ENCODE results near the gene NDUFA13. TPM values are rescaled to one million over a fixed set of nuclear protein-coding genes. Genes with fewer than 3 reads are reported as not detected.

NDUFA13 gene
- total RNA-seq, 1 donor from 2014 or later = 218 TPM

GRCh38 chr19:19529783-19530422 lies 13.9 kb downstream of the NDUFA13 start:
- Histone ChIP-seq H3K4me3 (no peak overlapping the region), H3K27ac (no peak overlapping the region), H3K4me1 (peaks cover 6% of the 10 kb centered on the region), H3K9me3 (no peaks in the 10 kb centered on the region), H3K27me3 (ENCODE audit: low read depth) (no peaks in the 10 kb centered on the region), H3K36me3 (peaks cover 40% of the 10 kb centered on the region)
- intact Hi-C loops (cut with DNase I) = no loop called here
- TF ChIP-seq, protein P1, sequence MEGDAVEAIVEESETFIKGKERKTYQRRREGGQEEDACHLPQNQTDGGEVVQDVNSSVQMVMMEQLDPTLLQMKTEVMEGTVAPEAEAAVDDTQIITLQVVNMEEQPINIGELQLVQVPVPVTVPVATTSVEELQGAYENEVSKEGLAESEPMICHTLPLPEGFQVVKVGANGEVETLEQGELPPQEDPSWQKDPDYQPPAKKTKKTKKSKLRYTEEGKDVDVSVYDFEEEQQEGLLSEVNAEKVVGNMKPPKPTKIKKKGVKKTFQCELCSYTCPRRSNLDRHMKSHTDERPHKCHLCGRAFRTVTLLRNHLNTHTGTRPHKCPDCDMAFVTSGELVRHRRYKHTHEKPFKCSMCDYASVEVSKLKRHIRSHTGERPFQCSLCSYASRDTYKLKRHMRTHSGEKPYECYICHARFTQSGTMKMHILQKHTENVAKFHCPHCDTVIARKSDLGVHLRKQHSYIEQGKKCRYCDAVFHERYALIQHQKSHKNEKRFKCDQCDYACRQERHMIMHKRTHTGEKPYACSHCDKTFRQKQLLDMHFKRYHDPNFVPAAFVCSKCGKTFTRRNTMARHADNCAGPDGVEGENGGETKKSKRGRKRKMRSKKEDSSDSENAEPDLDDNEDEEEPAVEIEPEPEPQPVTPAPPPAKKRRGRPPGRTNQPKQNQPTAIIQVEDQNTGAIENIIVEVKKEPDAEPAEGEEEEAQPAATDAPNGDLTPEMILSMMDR (IDR thresholded peaks at IDR 0.05) = no peak
- no peak for ATAC-seq
- DNase-seq = no peak

- peaks cover 6% of the 10 kb centered on the region for H3K4me1 ChIP-seq
- intact Hi-C loops (cut with DNase I) = no loop called here
- no peak overlapping the region for H3K27ac ChIP-seq
- H3K4me3 ChIP-seq = no peak overlapping the region
- TF ChIP-seq, protein P1 (IDR thresholded peaks at IDR 0.05) = no peak
- H3K27me3 ChIP-seq (ENCODE audit: low read depth) = no peaks in the 10 kb centered on the region
- ATAC-seq (no peak), DNase-seq (no peak)
- H3K36me3 ChIP-seq = peaks cover 38% of the 10 kb centered on the region
- no peaks in the 10 kb centered on the region for H3K9me3 ChIP-seq
These were observed 14.4 kb downstream of the NDUFA13 start for GRCh38 chr19:19530423-19530804.

- Histone ChIP-seq H3K4me3 (no peak overlapping the region), H3K27me3 (ENCODE audit: low read depth) (no peaks in the 10 kb centered on the region), H3K9me3 (no peaks in the 10 kb centered on the region), H3K4me1 (peaks cover 6% of the 10 kb centered on the region), H3K27ac (no peak overlapping the region), H3K36me3 (peaks cover 33% of the 10 kb centered on the region)
- TF ChIP-seq, protein P1 (IDR thresholded peaks at IDR 0.05) = no peak
- ATAC-seq (no peak), DNase-seq (no peak)
- intact Hi-C loops (cut with DNase I) = no loop called here
These were observed 14.9 kb downstream of the NDUFA13 start for GRCh38 chr19:19530889-19531288.

- intact Hi-C loops (cut with DNase I) = no loop called here
- H3K4me3 ChIP-seq = no peak overlapping the region
- H3K4me1 ChIP-seq = peaks cover 6% of the 10 kb centered on the region
- peaks cover 20% of the 10 kb centered on the region for H3K36me3 ChIP-seq
- H3K9me3 ChIP-seq = no peaks in the 10 kb centered on the region
- no peak overlapping the region for H3K27ac ChIP-seq
- DNase-seq (peak; percentile 91), ATAC-seq (peak; percentile 81 to 86)
- peaks cover under 1% of the 10 kb centered on the region for H3K27me3 ChIP-seq (ENCODE audit: low read depth)
- TF ChIP-seq, protein P1 (IDR thresholded peaks at IDR 0.05) = peak; percentile 92
These were observed 16.2 kb downstream of the NDUFA13 start for GRCh38 chr19:19531951-19532805.

GRCh38 chr19:19532806-19533701 lies 17.0 kb downstream of the NDUFA13 start:
- Histone ChIP-seq H3K27me3 (ENCODE audit: low read depth) (peaks cover 8% of the 10 kb centered on the region), H3K36me3 (peaks cover 12% of the 10 kb centered on the region), H3K9me3 (no peaks in the 10 kb centered on the region), H3K4me1 (peaks cover 9% of the 10 kb centered on the region), H3K27ac (no peak overlapping the region), H3K4me3 (no peak overlapping the region)
- intact Hi-C loops (cut with DNase I) = no loop called here
- ATAC-seq (no peak), DNase-seq (no peak)
- TF ChIP-seq, protein P1 (IDR thresholded peaks at IDR 0.05) = no peak
